OCI-M1 (cell line): Measurements from ENCODE around the gene TAGLN3.

ENCODE experiments used
- DNase-seq: peaks from one replicate; lab custom pipeline; 2025; lab: John Stamatoyannopoulos, UW

Gene TAGLN3

DNA sequence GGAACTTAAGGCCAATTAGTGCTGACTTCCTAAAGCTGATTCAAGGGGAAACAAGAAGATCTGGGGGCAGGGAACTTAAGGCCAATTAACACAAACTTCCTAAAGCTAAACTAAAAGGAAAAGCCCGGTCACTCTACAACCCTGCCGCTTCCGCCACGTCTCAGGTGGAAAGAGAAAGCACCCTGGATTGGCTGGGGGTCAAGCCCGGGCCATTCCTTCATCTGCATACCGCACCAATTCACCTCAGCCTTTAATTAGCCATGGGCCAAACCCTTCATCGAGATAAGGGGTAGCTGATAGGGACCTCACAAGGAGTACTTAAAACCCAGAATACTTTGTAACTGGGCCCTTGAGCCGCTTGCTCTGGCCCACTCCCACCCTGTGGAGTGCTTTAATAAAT is 50.2 kb downstream of the TAGLN3 start:
- DNase-seq: no peak

DNA sequence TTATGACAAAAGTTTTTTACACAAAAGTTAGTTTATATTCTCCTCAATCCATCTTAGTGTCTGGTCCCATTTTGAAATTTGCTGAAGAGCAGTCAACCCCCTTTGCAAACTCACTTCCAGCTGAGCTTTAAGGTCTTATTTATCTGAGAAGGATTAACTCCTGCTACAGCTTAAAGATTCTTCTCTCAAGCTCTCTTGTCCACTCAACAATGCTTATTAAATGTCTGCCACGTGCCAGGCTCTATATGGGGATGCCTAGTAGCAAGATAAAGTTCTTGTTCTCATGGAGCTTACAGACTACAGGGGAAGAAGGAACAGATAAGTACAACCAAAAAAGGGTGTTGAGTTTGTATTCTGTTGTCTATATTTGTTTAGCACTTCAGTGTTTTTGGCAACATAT is 54.5 kb downstream of the TAGLN3 start:
- DNase-seq: no peak

DNA sequence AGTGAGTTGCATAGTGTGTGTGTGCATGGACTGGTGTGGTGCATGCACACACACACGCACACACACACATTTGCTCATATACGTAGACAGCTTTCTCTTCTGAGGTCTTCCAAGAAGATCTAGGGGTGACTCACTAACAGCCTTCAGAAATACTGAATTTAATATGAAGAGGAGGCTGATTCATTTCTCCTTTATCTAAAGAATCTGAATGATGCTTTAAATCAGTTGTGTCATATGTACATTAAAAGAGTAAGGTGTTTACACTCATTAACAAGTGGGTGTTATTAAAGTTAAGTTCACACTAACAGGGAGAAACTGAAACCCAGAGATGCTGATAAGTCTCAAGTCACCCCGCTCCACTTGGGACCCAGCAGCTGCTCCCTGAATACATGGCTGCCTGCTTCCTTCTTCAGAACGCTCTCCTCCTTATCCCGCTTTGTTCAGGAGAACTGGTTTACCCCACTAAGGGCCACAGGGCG is 57.8 kb downstream of the TAGLN3 start:
- no peak for DNase-seq

DNA sequence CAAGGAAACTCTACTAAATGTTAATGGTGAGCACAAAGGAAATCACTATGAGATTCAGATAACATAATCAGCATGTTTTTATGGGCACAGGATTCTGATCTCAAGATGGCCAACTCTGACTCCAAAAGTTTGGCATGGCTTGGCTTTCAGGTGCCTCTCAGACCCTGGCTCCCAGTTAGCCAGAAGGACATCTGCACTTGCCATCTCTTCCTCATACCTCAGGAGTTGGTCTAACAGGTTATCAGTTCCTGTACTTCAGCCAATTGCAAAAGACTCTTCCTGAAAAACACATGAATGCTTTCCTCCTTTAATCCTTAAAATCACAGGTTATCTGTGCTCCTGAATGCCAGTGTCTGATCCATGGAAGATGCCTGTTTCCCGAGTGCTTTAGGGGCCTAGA is 60.8 kb downstream of the TAGLN3 start:
- no peak for DNase-seq

DNA sequence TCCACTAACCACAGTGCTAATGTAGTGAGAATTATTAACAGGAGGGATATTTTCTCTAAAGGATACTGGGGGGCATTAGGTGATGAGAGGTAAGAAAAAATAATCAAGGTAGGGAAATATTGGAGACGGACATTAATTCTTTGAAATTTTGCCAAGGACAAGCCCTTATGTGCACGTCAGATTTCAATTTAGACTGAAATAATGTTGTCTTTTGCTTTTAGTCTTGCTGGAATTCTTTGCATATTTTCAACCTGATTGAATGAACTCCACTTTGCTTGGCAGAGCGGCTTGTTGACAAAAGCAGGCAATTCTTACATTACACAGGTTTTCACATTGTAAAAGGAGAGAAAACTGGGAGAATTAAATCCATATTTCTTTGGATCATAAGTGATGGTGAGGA is 62.4 kb downstream of the TAGLN3 start:
- no peak for DNase-seq
